GM21381 (cell line): ENCODE measurements around the gene RAB33B.
"Not testable (repeated sequence)": the region's sequence is repeated elsewhere in the genome, so short reads cannot be mapped to it uniquely, and the experiment has no call there.

ENCODE experiments used
- ATAC-seq: cut with Tn5 transposase; IDR thresholded peaks from one replicate; pipeline ENCODE4 v1.9.1; 2021; ENCODE audit warnings: mild to moderate bottlenecking, moderate library complexity; ENCODE audit not compliant: unreplicated experiment

Gene RAB33B

GRCh38 chr4:139461022-139461628 lies 7.2 kb downstream of the RAB33B start:
- ATAC-seq, result no peak

GRCh38 chr4:139464512-139464911 lies 10.6 kb downstream of the RAB33B start:
- ATAC-seq, result not testable (repeated sequence)

GRCh38 chr4:139465922-139466321 lies 12.0 kb downstream of the RAB33B start:
- ATAC-seq, result no peak

- not testable (repeated sequence) for ATAC-seq
Measured at GRCh38 chr4:139468756-139469155, 14.8 kb downstream of the RAB33B start.

DNA sequence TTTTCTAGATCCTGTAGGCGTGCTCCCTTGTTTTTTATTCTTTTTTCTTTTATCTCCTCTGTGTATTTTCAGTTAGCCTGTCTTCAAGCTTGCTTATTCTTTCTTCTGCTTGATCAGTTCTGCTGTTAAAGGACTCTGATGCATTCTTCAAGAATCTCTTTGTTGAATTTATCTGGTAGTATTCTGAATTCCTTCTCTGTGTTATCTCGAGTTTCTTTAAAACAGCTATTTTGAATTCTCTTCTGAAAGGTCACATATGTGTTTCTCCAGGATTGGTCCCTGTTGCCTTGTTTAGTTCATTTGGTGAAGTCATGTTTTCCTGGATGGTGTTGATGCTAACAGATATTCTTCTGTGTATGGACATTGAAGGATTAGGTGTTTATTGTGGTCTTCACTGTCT lies 15.3 kb downstream of the RAB33B start:
- ATAC-seq, result no peak

GRCh38 chr4:139469869-139470268 lies 15.9 kb downstream of the RAB33B start:
- no peak for ATAC-seq

- ATAC-seq, result no peak
Measured at GRCh38 chr4:139470295-139470694, 16.4 kb downstream of the RAB33B start.

DNA sequence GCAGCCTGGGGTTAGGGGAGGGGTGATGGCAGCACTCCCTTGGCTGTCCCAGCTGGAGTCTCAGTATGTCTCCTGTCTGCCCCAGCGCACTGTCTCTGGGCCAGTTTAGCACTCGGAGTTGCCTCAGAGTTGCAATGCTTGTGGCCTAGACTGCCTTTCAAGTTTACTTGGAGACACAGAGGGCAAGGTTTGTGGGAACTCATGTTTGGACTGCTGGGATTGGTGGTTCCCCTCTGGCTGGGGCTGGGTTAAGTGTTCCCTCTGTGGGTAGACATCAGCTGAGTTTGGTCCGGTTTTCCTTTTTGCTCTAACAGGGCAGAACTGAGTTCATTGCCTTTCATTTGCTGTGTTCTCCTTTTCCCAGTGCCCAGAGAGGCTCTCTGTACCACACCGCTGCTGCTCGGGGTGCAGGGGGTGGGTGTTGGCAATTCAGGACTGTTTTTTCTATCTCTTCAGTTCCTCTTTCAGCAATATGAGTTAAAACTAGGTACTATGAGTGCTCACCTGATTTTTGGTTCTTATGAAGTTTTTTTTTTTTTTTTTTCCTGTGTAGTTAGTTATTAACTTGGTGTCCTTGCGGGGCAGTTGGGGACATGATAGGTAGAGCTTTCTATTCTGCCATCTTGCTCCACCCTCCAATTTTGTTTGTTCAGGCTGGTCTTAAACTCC lies 17.2 kb downstream of the RAB33B start:
- no peak for ATAC-seq

- ATAC-seq, result no peak
Measured at GRCh38 chr4:139472852-139473251, 18.9 kb downstream of the RAB33B start.

DNA sequence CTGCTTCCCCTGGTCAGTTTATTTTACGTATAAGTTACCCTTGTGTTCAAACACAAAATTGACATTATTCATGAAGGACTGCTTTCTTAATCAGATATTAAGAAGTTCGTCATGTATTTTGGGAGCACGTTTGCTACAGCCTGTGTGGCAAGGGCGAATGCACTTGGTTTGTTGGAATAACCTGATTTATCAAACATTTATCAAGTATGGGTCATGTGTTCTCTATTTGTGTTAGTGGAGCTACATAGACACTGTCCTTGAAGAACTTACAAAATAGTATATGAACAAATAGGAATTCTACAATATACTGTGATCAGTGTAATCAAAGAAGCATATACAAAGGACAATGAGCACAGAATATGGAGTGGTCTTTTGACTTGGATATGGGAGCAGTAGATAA lies 22.4 kb downstream of the RAB33B start:
- ATAC-seq, result no peak

- no peak for ATAC-seq
Measured at GRCh38 chr4:139481465-139481864, 27.5 kb downstream of the RAB33B start.

- ATAC-seq, result no peak
Measured at GRCh38 chr4:139483000-139483399, 29.1 kb downstream of the RAB33B start.

GRCh38 chr4:139484783-139485311 lies 30.9 kb downstream of the RAB33B start:
- no peak for ATAC-seq

DNA sequence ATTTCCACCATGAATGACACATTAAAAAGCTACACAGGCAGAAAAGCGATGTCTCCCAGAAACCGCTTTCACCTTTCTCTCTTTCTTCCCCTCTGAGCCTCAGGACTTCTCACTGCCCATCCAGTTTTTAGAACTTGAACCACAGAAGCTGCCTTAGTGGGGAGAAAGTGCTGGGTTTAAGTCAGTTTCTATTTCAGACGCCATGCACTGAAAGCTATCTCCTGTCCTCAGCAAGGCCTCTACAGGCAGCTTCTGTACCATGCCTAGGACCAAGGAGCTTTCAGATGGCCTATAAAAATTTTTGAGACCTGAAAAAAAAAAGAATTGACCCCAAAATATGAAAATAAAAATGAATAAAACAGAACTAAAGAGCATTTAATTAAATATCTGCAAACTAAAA lies 34.5 kb downstream of the RAB33B start:
- no peak for ATAC-seq

DNA sequence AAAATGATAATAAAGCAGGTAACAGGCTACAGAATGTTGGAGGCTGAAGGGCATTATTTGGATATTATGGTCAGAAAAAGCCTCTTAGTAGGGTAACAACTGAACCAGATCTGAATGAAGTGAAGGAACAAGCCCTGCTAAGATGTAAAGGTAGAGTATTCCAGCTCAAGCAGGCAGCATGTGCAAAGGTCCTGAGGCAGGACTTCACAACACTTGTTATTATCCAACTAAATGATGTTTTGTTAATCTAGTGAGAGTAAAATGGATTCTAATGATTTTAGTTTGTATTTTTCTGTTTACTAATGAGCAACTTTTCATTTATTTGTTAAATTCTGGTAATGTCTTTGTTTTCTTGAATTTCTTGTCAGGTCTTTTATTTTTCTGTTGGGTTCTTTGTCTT lies 35.7 kb downstream of the RAB33B start:
- ATAC-seq, result no peak

- no peak for ATAC-seq
Measured at GRCh38 chr4:139492429-139492828, 38.5 kb downstream of the RAB33B start.

DNA sequence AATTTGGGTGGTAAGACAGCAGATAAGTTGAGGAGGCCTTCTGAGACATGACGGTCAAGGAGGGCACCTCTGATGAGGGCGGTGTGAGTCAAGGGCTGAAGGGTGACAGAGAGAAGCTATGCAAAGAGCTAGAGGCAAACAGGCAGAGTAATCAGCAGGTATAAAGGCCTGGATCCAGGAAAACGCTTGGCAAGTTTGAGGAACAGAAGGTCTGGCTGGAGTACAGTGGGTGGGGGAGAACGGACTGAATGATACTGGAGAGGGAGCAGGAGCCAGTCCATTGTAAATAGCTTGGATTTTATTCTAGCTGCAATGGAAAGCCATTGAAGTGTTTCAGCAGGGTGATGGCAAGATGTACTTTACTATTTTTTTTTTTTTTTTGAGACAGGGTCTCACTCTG lies 39.3 kb downstream of the RAB33B start:
- no peak for ATAC-seq

DNA sequence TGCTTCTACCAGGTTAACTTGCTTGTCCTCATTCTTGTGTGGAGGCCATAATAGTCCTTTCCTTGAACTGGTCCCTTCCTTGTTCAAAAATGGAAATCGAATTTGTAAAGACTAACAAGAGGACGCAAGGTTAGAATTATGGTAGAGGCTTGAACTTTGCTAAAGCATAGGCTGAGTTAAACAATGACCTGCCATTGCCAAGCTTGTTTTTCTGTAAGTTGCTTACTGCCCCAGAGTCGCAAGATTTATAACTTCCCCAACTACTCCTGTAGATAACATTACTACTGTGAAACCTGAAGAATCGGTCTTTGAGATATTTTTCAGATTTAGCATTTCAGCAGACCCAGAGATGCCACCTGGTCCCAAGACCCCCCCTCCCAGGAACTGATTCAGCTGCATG lies 45.3 kb downstream of the RAB33B start:
- no peak for ATAC-seq

DNA sequence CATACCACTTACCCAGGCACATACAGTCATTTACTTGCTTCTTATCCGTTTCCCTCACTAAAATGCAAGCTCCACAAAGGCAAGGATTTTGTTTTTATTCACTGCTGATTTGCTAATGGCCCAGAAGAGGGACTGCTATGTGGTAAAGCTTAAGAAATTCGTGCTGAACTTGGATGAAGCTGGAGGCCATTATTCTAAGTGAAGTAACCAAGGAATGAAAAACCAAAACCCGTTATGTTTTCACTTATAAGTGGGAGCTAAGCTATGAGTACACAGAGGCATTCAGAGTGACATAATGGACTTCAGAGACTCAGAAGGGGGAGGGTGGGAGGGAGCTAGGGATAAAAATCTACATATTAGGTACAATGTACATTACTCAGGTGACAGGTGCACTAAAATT lies 47.2 kb downstream of the RAB33B start:
- ATAC-seq, result no peak

DNA sequence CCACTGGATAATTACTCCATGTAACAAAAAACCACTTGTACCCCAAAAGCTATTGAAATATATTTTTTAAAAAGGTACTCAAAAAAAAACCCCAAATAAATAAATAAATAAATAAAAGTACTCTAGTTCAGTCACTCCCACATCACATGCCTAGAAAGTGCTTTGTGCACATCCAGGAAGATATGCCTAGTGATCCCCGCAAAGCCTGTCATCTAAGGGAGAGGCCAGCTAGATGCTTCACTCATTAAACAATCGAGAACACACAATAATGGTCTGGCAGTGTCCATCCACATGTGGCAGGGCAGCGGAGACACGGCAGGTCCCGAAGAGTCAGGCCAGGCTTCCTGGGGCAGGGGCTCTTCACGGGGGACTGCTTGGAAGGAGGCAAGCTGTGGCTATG lies 47.6 kb downstream of the RAB33B start:
- no peak for ATAC-seq

- no peak for ATAC-seq
Measured at GRCh38 chr4:139501927-139502899, 48.3 kb downstream of the RAB33B start.
